Stimulated activated CD4-positive, alpha-beta T cell treated with anti-CD3 and anti-CD28 coated beads, Interleukin-12 subunit alpha, Interleukin-12 subunit beta, amount 100 ng/mL, for 24 hours (primary cell): ENCODE measurements around the gene DIDO1.

ENCODE experiments used
- DNase-seq, 2 experiments: peaks; one replicate each; pipeline ENCODE4 v3.0.0-alpha.2; 2020; ENCODE audit warnings: low read depth in 2 of 2

The DIDO1 gene

GRCh38 chr20:62894261-62894660 is 32.0 kb downstream of the DIDO1 start:
- no peak for DNase-seq

- no peak for DNase-seq
Measured at GRCh38 chr20:62893700-62894099, 32.6 kb downstream of the DIDO1 start.

- DNase-seq: no peak
Measured at GRCh38 chr20:62892348-62893304, 33.7 kb downstream of the DIDO1 start.

GRCh38 chr20:62891111-62891510 is 35.2 kb downstream of the DIDO1 start:
- no peak for DNase-seq

GRCh38 chr20:62890444-62890843 is 35.9 kb downstream of the DIDO1 start:
- DNase-seq: no peak

- no peak for DNase-seq
Measured at GRCh38 chr20:62889871-62890270, 36.4 kb downstream of the DIDO1 start.

- no peak for DNase-seq
Measured at GRCh38 chr20:62889411-62889810, 36.9 kb downstream of the DIDO1 start.

GRCh38 chr20:62888910-62889309 is 37.4 kb downstream of the DIDO1 start:
- DNase-seq: no peak

- DNase-seq: no peak
Measured at GRCh38 chr20:62888406-62888805, 37.9 kb downstream of the DIDO1 start.

- no peak for DNase-seq
Measured at GRCh38 chr20:62887860-62888239, 38.5 kb downstream of the DIDO1 start.

GRCh38 chr20:62887152-62887859 is 39.0 kb downstream of the DIDO1 start:
- DNase-seq: no peak

GRCh38 chr20:62886709-62887058 is 39.6 kb downstream of the DIDO1 start:
- no peak for DNase-seq

- DNase-seq: no peak
Measured at GRCh38 chr20:62885896-62886708, 40.2 kb downstream of the DIDO1 start.

GRCh38 chr20:62885046-62885895 is 41.0 kb downstream of the DIDO1 start:
- no peak for DNase-seq

GRCh38 chr20:62884556-62884955 is 41.7 kb downstream of the DIDO1 start:
- no peak for DNase-seq

GRCh38 chr20:62882426-62882825 is 43.9 kb downstream of the DIDO1 start:
- no peak for DNase-seq

- DNase-seq: no peak
Measured at GRCh38 chr20:62881662-62882395, 44.5 kb downstream of the DIDO1 start.

GRCh38 chr20:62880935-62881661 is 45.2 kb downstream of the DIDO1 start:
- no peak for DNase-seq

GRCh38 chr20:62880147-62880934 is 46.0 kb downstream of the DIDO1 start:
- DNase-seq: no peak
